Transverse colon (tissue), 4 donors: ENCODE measurements around the gene CCDC12. TPM values are rescaled to one million over a fixed set of nuclear protein-coding genes. Genes with fewer than 3 reads are reported as not detected.

Source experiments
- DNase-seq: peaks from one replicate; pipeline ENCODE4 v3.0.0-alpha.2; 2019
- H3K27ac ChIP-seq, 4 donors: fragments of 200-600 bp; sonication (generic); 2 replicates each; pipeline ENCODE4 v1.5.1; 2016 to 2018; ENCODE audit warnings: inconsistent platforms in 4 of 4
- H3K27me3 ChIP-seq: fragments of 200-600 bp; sonication (generic); 2 replicates; pipeline ENCODE4 v1.5.1; 2017; ENCODE audit warnings: inconsistent platforms
- H3K36me3 ChIP-seq, 4 donors: fragments of 200-600 bp; sonication (generic); 2 replicates each; pipeline ENCODE4 v1.5.1; 2017 to 2019; ENCODE audit warnings: inconsistent platforms in 4 of 4
- H3K4me1 ChIP-seq, 4 donors: fragments of 200-600 bp; sonication (generic); 2 replicates each; pipeline ENCODE4 v1.5.1; 2017 to 2020; ENCODE audit warnings: inconsistent platforms in 4 of 4
- H3K4me3 ChIP-seq, 4 donors: fragments of 200-600 bp; sonication (generic); 1 replicate in 1 of 4; 2 replicates in 3 of 4; pipeline versions ENCODE4 v1.5.1 to v1.6.1; 2017 to 2019; ENCODE audit warnings: inconsistent platforms in 4 of 4
- H3K9me3 ChIP-seq, 2 donors: fragments of 200-600 bp; sonication (generic); 2 replicates each; pipeline ENCODE4 v1.5.1; 2017 to 2019; ENCODE audit warnings: inconsistent platforms in 2 of 2
- EP300 ChIP-seq: sonication (generic); formaldehyde crosslinking; IDR thresholded peaks from one replicate; pipeline ENCODE4 v1.6.1; 2017; ENCODE audit warnings: antibody characterized with exemption, low read depth
- POLR2A ChIP-seq: fragments of 450-650 bp; IDR thresholded peaks from one replicate; pipeline ENCODE4 v1.6.1; 2016; ENCODE audit warnings: antibody characterized with exemption, mild to moderate bottlenecking, moderate library complexity
- POLR2AphosphoS5 ChIP-seq, 3 donors: sonication (generic); formaldehyde crosslinking; IDR thresholded peaks; one replicate each; pipeline ENCODE4 v1.6.1; 2016; ENCODE audit warnings: antibody characterized with exemption in 3 of 3
- WGBS, 2 donors: methylation state at CpG; one replicate each; pipeline ENCODE4 v1.1.5; 2018; ENCODE audit warnings: low coverage in 1 of 2; 5-methylcytosine and 5-hydroxymethylcytosine counted together
- in situ Hi-C, 4 donors: fragments of 200-750 bp; cut with MboI; loops; one replicate each; pipeline versions ENCODE4 v1.15.0 to v1.15.1; 2017; ENCODE audit warnings: low sequenced_read_pairs in 3 of 4, low pct_ligation_motif_present in 1 of 4, low pct_unique_long_range_greater_than_20kb in 1 of 4
- intact Hi-C: fragments of 100-400 bp; cut with DNase I; formaldehyde crosslinking; loops from one replicate; pipeline ENCODE4 v1.15.1; 2023; ENCODE audit warnings: low total_unique reads
- total RNA-seq, 4 donors: library from RNA; depleted of rRNA; stranded (reverse); fragments of >200 nt; gene quantifications; one replicate each; pipeline ENCODE4 v1.1.0, GENCODE V29; 2016
- TF ChIP-seq, protein P1 (sequence below), 5 experiments: fragments of 200-600 bp in 3 of 5; fragments of 450-650 bp in 2 of 5; sonication (generic) in 3 of 5; IDR thresholded peaks; 1 replicate in 2 of 5; 2 replicates in 3 of 5; pipeline ENCODE4 v1.5.1; 2016 to 2017; ENCODE audit warnings: antibody characterized with exemption in 5 of 5, inconsistent platforms in 3 of 5, mild to moderate bottlenecking in 2 of 5, moderate library complexity in 1 of 5

Gene CCDC12
- total RNA-seq, 4 donors from 2014 or later = 50.1 to 72.9 (median 53.0) TPM

DNA sequence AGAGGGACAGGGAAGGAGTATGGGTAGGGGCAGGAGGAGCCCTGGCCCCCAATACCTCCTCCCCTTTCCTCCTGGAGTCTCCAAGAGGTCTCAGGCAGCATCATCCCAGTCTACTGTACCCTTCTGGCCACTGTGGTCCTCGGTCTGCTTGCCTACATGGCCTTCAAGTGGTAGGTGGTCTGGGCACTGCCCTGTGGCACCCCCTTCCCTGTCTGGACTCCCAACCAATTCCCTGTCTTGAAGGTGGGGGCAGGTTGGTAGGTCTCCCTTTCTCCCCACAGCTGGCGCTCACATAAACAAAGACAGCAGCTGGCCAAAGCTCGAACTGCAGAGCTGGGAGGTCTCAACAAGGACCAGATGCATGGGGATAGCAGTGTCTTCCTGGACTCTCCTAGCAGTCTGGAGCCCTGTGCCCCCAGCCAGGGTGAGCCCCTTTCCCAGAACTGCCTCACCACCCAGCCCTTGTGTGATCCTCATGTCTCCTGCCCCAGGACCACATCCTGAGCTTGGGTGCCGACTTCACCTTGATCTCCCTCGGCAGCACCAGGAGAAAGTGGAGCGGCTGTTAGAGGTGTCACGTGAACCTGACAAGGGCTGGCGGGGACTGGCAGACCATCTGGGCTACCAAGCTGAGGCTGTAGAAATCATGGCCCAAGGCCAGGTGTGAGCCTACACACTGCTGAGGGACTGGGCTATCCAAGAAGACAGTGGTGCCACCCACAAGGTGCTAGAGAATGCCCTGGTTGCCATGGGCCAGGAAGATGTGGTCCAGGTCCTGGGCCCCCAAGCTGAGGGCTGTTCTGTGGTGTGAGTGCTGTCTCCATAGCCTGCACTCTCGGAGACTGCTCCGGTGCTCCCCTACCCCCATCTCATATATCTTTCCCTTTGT is 36.0 kb upstream of the CCDC12 start:
- TF ChIP-seq, protein P1, sequence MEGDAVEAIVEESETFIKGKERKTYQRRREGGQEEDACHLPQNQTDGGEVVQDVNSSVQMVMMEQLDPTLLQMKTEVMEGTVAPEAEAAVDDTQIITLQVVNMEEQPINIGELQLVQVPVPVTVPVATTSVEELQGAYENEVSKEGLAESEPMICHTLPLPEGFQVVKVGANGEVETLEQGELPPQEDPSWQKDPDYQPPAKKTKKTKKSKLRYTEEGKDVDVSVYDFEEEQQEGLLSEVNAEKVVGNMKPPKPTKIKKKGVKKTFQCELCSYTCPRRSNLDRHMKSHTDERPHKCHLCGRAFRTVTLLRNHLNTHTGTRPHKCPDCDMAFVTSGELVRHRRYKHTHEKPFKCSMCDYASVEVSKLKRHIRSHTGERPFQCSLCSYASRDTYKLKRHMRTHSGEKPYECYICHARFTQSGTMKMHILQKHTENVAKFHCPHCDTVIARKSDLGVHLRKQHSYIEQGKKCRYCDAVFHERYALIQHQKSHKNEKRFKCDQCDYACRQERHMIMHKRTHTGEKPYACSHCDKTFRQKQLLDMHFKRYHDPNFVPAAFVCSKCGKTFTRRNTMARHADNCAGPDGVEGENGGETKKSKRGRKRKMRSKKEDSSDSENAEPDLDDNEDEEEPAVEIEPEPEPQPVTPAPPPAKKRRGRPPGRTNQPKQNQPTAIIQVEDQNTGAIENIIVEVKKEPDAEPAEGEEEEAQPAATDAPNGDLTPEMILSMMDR (IDR thresholded peaks at IDR 0.05) = no peak
- no peak for TF ChIP-seq EP300
- no peak for TF ChIP-seq POLR2A
- no peak for TF ChIP-seq POLR2AphosphoS5 (IDR thresholded peaks at IDR 0.05)
- in situ Hi-C loops = loop anchor here in 3 of 4 donors (25.0 kb wide), 2 partner anchors 150 to 300 kb away; partner anchors contain the start of genes PRSS50 (in 2 of the 3), TMIE (in 2 of the 3) and SETD2 (in 1 of the 3)
- Histone ChIP-seq H3K36me3 (peaks cover 0 to 13% (median 3%) of the 10 kb centered on the region in 4 donors), H3K4me3 (no peak overlapping the region), H3K9me3 (no peaks in the 10 kb centered on the region), H3K27me3 (no peaks in the 10 kb centered on the region), H3K4me1 (peaks cover 0 to 10% (median 3%) of the 10 kb centered on the region in 4 donors), H3K27ac (no peak overlapping the region)
- intact Hi-C loops = no loop called here
- WGBS, 2 donors = 89% methylated on average over 10 of the region's 10 CpGs; no CpG with 5 or more reads in 1 of the 2 donors
- DNase-seq = no peak

DNA sequence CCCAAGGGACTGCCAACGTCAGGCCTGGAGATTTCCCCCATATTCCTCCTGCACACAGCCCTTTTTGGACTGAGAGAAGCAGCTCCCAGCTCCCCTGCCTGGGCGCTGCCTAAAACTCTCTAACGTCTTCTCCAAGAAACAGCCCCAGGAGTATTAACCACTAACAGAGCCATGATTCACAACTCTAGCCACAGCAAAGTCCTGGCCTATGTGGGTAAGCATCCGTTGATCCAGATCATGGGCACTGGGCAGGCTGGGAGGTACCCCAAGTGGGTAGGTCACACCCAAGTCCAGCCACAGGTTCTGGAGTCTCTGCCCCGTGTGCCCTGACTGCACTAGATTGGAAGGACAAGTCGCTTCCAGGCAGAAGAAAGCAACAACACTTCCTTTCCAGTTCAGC is 34.8 kb upstream of the CCDC12 start:
- peaks cover 0 to 2% (median 0%) of the 10 kb centered on the region in 4 donors for H3K36me3 ChIP-seq

DNA sequence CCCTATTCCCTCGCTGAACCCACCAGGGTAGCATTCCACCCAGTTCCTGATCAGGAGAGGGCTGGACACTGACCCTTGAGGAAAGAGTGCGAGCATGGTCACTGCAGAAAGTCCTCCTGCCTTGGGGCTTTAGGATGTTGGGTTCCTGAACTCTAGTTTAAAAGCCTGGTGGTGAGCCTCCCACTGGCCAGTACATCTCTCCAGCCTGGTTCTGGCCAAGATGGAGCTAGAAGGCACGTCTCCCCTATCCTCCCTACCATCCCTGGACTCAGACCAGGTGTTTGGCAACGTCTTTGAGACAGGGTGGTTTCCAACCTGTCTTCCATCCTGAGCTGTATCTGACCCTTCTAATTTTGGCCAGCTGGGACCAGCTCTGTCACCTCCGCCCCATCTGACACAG is 34.4 kb upstream of the CCDC12 start:
- DNase-seq = no peak
- Histone ChIP-seq H3K9me3 (no peaks in the 10 kb centered on the region), H3K36me3 (no peaks in the 10 kb centered on the region), H3K27me3 (no peaks in the 10 kb centered on the region), H3K4me3 (no peak overlapping the region), H3K27ac (no peak overlapping the region), H3K4me1 (peaks cover 0 to 10% (median 3%) of the 10 kb centered on the region in 4 donors)
- WGBS, 2 donors = 81 to 100% methylated on average over 1 to 5 of the region's 5 CpGs
- TF ChIP-seq EP300 (no peak), POLR2AphosphoS5 (IDR thresholded peaks at IDR 0.05) (no peak), POLR2A (no peak)
- TF ChIP-seq, protein P1 (IDR thresholded peaks at IDR 0.05) = no peak
- in situ Hi-C loops = loop anchor here in 3 of 4 donors (25.0 kb wide), 2 partner anchors 151 to 299 kb away; partner anchors contain the start of genes PRSS50 (in 2 of the 3), TMIE (in 2 of the 3) and SETD2 (in 1 of the 3)
- intact Hi-C loops = no loop called here

More for the DNA sequence above, 34.8 kb upstream of the CCDC12 start:
- no peak for DNase-seq
- WGBS, 2 donors = 77 to 100% methylated on average over 1 to 6 of the region's 6 CpGs
- Histone ChIP-seq H3K4me1 (peaks cover 0 to 10% (median 3%) of the 10 kb centered on the region in 4 donors), H3K4me3 (no peak overlapping the region), H3K27ac (no peak overlapping the region), H3K27me3 (no peaks in the 10 kb centered on the region), H3K9me3 (no peaks in the 10 kb centered on the region)
- TF ChIP-seq, protein P1 (IDR thresholded peaks at IDR 0.05) = no peak
- TF ChIP-seq POLR2A = no peak
- no peak for TF ChIP-seq POLR2AphosphoS5 (IDR thresholded peaks at IDR 0.05)
- no peak for TF ChIP-seq EP300
- in situ Hi-C loops (loop anchor here in 3 of 4 donors (25.0 kb wide), 2 partner anchors 151 to 299 kb away; partner anchors contain the start of genes PRSS50 (in 2 of the 3), TMIE (in 2 of the 3) and SETD2 (in 1 of the 3)), intact Hi-C loops (no loop called here)

DNA sequence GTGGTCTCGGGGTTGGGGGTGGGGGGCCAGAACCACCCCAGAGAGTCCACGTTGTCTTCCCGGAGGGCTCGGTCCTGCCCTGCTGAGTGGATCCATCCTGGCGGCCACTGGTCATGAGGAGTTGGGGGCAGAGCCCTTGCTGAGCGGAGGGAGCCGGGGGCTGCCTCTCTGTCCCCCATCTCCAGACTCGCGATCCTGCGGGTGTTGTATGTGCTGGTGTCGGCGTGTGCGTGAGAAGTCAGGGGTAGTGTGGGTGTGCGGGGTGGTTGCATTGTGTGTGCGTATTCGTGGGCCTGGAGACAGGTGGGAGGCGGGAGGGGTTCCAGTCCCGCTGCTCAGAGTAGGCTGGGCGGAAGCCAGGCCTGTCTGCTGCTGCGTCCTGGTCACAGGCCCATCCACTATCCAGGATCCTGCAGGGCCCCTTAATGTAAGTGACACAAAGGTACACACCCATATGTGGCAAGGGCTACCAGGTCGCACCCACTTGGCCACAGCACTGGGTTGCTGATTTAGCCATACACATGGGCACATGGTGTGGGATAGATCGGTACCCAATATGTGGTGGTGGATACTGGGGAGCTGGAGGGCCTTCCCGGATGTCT is 33.7 kb upstream of the CCDC12 start:
- Histone ChIP-seq H3K27me3 (no peaks in the 10 kb centered on the region), H3K36me3 (no peaks in the 10 kb centered on the region), H3K9me3 (no peaks in the 10 kb centered on the region), H3K4me3 (peak overlapping the region; percentile 5 to 52 (median 44)), H3K27ac (peak overlapping the region; percentile 80 to 86 (median 83)), H3K4me1 (peaks cover 0 to 10% (median 3%) of the 10 kb centered on the region in 4 donors)
- DNase-seq = peak; percentile 7
- in situ Hi-C loops (loop anchor here in 3 of 4 donors (25.0 kb wide), 2 partner anchors 152 to 298 kb away; partner anchors contain the start of genes PRSS50 (in 2 of the 3), TMIE (in 2 of the 3) and SETD2 (in 1 of the 3)), intact Hi-C loops (no loop called here)
- 84% methylated on average over 23 of the region's 23 CpGs; no CpG with 5 or more reads in 1 of the 2 donors for WGBS, 2 donors
- no peak for TF ChIP-seq POLR2A
